Esophagus mucosa (tissue), 1 donor: ENCODE results near the gene ALDH2. TPM values are rescaled to one million over a fixed set of nuclear protein-coding genes. Genes with fewer than 3 reads are reported as not detected.
"Not testable (repeated sequence)": the region's sequence is repeated elsewhere in the genome, so short reads cannot be mapped to it uniquely, and the experiment has no call there.

Source experiments
- ATAC-seq: fragments of 200-7000 bp; cut with Tn5 transposase; one replicate; pipeline ENCODE4 v1.9.1; 2020
- total RNA-seq: library from RNA; stranded (reverse); gene quantifications from one replicate; pipeline ENCODE4 v1.2.4, GENCODE V29; 2023
- donor health status: DM: yes; HTN: yes; CAD: no.

ALDH2 gene
- total RNA-seq = 135 TPM

GRCh38 chr12:111766608-111767361, at the start of gene ALDH2:
Gene ALDH2, plus strand, starts transcription at chr12:111766933. Its CDS starts 50 bp downstream, at chr12:111766983.
- peak; percentile 75 for ATAC-seq

- not testable (repeated sequence) for ATAC-seq
Observed at GRCh38 chr12:111719316-111719715, 47.4 kb upstream of the ALDH2 start.

- no peak for ATAC-seq
Observed at GRCh38 chr12:111720457-111720856, 46.3 kb upstream of the ALDH2 start.

DNA sequence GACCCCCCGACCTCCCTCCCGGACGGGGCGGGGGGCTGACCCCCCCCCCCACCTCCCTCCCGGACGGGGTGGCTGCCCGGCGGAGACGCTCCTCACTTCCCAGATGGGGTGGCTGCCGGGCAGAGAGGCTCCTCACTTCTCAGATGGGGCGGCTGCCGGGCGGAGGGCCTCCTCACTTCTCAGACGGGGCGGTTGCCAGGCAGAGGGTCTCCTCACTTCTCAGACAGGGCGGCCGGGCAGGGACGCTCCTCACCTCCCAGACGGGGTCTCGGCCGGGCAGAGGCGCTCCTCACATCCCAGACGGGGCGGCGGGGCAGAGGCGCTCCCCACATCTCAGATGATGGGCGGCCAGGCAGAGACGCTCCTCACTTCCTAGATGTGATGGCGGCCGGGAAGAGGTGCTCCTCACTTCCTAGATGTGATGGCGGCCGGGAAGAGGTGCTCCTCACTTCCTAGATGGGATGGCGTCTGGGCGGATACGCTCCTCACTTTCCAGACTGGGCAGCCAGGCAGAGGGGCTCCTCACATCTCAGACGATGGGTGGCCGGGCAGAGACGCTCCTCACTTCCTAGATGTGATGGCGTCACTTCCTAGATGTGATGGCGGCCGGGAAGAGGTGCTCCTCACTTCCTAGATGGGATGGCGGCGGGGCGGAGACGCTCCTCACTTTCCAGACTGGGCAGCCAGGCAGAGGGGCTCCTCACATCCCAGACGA, 42.9 kb upstream of the ALDH2 start:
- ATAC-seq = not testable (repeated sequence)

DNA sequence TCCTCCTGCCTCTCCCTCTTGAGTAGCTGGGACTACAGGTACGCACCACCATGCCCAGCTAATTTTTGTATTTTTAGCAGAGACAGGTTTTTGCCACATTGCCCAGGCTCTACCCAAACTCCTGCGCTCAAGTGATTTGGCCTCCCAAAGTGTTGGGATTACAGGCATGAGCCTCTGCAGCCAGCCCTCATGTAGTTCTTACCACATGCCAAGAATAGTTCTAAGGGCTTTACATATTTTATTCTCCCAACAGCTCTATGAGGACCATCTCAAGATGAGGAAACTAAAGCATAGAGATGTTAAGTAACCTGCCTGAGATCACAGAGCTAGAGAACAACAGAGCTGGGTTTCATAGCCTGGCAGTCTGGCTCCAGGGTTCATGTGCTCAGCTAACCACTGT, 37.9 kb upstream of the ALDH2 start:
- ATAC-seq = no peak

- ATAC-seq = no peak
Observed at GRCh38 chr12:111730420-111730819, 36.3 kb upstream of the ALDH2 start.

GRCh38 chr12:111732786-111733185, 33.9 kb upstream of the ALDH2 start:
- no peak for ATAC-seq

GRCh38 chr12:111733340-111733915, 33.3 kb upstream of the ALDH2 start:
- no peak for ATAC-seq

- ATAC-seq = not testable (repeated sequence)
Observed at GRCh38 chr12:111739524-111739923, 27.2 kb upstream of the ALDH2 start.

DNA sequence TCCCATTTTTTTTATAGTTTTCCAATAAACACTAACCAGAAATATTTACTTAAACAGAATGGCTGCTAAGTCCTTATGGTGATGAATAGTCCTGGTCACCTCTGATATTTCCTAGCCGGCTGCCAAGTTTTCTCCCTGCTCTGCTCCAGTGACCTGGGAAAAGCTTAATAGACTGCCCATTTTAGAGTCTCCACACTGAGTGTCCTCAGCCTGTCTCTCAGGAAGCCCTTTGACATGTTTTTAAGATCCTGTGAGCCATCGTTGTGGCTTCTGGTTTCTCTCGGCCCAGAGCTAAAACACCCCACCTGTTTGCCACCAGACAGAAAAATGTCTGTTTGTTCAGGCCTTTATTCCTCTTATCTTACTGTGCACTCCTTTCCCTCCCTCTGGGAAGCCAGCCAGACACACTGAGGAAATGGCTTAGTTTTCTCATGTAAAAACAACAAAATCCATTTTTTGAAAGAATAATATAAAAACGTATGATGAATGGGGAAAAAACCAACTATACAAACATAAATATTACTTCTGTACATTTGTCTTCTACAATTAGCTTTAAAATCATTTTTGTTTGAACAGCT, 25.4 kb upstream of the ALDH2 start:
- no peak for ATAC-seq

GRCh38 chr12:111745211-111745610, 21.5 kb upstream of the ALDH2 start:
- no peak for ATAC-seq

DNA sequence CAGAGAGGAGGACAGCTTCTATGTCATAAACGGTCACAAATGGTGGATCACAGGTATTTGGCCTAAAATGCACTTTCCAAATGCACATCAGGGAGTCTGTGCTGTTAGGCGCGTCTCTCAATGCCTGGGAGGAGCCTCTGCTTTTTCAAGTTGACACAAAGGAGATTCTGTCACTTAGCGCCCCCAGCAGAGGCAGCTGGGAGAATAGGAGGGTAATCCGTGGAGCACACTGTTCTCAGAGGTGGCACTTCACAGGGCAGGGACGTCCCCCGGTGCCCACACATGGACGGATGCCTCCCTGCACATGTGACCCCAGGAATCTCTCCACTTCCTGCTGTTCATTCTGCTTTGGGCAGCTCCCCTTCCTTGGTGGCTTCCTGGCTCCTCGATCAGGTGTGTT, 19.4 kb upstream of the ALDH2 start:
- no peak for ATAC-seq

DNA sequence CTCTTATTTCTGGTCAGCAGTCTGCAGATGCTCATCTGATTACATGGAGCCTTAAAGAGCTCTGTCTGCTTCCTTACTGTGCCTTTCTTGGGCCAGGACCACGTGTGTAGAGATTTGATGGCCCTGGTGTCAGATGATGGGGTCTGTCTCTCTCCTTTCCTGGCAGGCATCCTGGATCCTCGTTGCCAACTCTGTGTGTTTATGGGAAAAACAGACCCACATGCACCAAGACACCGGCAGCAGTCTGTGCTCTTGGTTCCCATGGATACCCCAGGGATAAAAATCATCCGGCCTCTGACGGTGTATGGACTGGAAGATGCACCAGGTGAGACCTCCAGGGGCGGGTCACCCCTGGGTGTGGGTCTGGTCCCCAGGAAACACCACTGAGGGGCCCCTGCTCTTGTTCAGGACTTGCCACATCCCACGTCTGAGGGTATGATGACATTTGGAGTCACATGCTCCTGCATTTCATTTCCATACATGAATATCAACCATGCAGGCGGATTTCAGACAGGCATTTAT, 18.5 kb upstream of the ALDH2 start:
- no peak for ATAC-seq

- no peak for ATAC-seq
Observed at GRCh38 chr12:111748867-111749266, 17.9 kb upstream of the ALDH2 start.

DNA sequence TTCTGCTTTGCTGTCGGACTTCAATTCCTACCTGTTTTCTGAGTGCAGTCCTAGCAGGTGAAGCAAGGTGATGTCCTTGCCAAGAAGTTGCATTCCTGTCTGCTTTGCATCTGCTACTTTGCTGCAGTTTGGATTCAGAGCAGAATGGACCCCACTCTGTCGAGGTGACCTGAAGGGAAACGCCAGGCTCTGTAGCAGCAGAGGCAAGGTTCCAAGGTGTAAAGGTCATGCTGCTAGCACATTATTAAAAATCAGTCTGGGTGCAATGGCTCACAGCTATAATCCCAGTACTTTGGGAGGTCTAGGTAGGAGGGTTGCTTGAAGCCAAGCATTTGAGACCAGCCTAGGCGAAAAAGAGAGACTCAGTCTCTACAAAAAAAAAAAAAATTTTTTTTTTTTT, 17.3 kb upstream of the ALDH2 start:
- no peak for ATAC-seq

GRCh38 chr12:111753144-111753881, 13.4 kb upstream of the ALDH2 start:
- peak; percentile 75 for ATAC-seq

GRCh38 chr12:111754671-111755070, 12.1 kb upstream of the ALDH2 start:
- no peak for ATAC-seq

DNA sequence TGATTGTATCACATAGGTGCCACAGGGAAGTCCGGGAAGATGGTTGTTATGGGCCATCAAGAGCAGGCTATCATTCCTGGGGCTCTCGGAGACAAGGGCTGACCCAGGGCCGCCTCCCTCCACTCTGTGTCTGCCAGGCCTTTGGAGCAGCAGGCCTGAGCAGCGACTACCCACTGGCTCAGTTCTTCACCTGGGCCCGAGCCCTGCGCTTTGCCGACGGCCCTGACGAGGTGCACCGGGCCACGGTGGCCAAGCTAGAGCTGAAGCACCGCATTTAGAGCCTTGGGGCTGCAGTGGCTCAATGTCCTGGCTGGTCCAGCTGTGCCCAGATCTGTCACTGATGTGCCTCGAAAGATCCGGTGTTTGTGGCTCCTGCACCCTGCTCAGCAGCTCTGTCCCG, 10.5 kb upstream of the ALDH2 start:
- no peak for ATAC-seq

DNA sequence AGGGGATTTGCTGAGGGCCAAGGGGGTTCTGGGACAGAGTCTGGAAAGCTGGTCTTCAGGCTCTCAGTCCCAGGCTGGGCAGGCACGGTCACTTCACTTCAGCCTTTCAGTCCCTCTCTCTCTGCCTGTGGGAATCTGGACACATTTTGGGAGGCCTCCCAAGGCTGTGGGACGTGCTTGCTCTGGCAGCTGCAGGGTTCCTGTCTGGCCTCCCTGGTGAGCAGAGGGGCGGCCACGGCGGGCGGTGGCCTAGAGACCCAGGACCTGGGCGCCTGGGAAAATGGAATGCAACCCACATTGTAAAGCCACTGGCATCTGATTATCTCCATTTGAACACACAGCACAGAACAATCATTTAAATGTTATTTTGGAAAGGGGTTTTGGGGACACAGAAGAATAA, 10.1 kb upstream of the ALDH2 start:
- no peak for ATAC-seq

DNA sequence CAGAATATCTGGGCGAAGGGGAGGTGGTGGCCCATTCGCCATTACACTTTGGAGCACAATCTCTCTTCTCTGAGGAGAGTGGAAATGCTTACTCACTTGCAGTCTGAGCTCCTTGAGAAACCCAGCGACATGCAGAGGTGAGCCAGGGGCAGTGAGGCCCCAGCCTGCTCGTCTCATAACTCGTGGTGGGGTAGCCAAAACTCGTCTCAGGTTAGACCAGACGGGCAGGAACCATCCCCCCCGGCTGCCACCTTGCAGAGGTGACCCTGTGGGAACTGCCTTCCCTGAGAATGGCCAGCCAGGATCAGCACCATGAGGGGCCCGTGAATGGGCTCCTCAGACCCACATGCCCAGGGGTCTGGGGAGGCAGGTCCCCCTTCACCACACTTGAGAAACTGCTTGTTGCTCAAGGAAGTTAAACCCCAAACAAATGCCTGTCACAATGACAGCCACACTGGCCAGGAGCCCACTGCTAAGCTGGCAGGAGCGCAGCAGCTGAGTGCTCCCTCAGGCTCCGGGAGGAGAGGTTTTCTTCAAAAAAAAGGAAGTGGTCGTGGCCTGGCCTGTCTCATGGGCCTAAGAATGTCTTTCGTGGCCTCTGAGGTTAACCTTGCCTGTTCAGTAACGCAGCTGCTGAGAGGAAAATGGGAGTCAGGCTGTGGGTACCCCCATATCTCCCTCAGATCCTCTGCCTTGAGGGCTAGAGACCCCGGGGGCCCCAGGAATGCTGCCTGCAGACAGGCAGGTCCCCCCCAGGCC, 9.2 kb upstream of the ALDH2 start:
- ATAC-seq = peak; percentile 26

DNA sequence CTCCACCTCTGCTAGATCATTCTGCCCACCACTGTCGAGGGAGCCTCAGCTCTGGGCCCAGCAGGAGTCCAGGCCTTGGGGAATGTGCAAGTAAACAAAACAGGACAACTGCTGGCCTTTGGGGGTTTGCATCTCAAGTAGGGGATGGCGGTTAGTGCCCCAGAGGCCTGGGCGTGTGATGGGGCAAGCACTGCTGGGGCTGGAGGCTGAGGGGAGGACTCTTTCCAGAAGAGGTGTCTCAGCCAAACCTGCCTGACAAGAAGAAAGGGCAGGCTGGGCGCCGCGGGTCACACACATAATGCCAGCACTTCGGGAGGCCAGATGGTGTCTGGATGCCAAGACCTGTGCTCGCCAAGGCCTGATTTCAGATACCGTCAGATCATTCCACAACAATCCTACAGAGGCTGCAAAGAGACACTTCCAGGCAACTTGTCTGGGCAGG, 8.6 kb upstream of the ALDH2 start:
- ATAC-seq = peak; percentile 76

GRCh38 chr12:111759271-111759670, 7.5 kb upstream of the ALDH2 start:
- no peak for ATAC-seq
